HepG2 (cell line): ENCODE results near the gene DDOST. TPM values are rescaled to one million over a fixed set of nuclear protein-coding genes. Genes with fewer than 3 reads are reported as not detected.

Experiments
- ATAC-seq: fragments of 200-7000 bp; cut with Tn5 transposase; 3 replicates; pipeline ENCODE4 v1.9.1; 2020; ENCODE audit warnings: mild to moderate bottlenecking, moderate library complexity
- BruUV-seq: library from RNA; stranded (reverse); fragments of 400-500 nt; replicated peaks from 2 replicates; lab custom pipeline; 2021; lab: Mats Ljungman, UMichigan
- CTCF ChIA-PET: fragments of 300-600 bp; formaldehyde crosslinking; extraction: SDS; loops from one replicate; lab custom pipeline; 2021; ENCODE audit warnings: low total read pairs, inconsistent platforms, low intra/inter-chr PET ratio; lab: Yijun Ruan, JAX
- POLR2A ChIA-PET: fragments of 350-600 bp; sonication (Branson Sonifier 250); formaldehyde crosslinking; loops from one replicate; lab custom pipeline; 2020; ENCODE audit warnings: antibody characterized with exemption, inconsistent platforms; lab: Yijun Ruan, JAX
- DNase-seq: peaks from one replicate; pipeline ENCODE4 v3.0.0-alpha.2; 2015; ENCODE audit warnings: low spot score
- FAIRE-seq: peaks from 3 replicates; lab custom pipeline; 2011; peaks lifted over from hg19 to GRCh38; lab: Jason Lieb, UNC
- H2AFZ ChIP-seq: one replicate; pipeline ENCODE4 v1.6.1; 2011; ENCODE audit warnings: low read length, inconsistent platforms
- H3K27ac ChIP-seq: fragments of 300-600 bp; 3 replicates; pipeline ENCODE4 v1.8.0; 2011; ENCODE audit warnings: mixed run types, mild to moderate bottlenecking, mixed read lengths, low read length, inconsistent platforms; ENCODE audit not compliant: insufficient read depth; ENCODE audit errors: extremely low read length
- H3K27me3 ChIP-seq, 2 experiments: fragments of 200-600 bp in 1 of 2; 2 replicates in 1 of 2; 3 replicates in 1 of 2; pipeline versions ENCODE4 v1.6.0 to v1.8.0; 2011; ENCODE audit warnings: low read length in 2 of 2, mild to moderate bottlenecking in 2 of 2, moderate library complexity in 2 of 2, inconsistent platforms in 1 of 2; ENCODE audit not compliant: insufficient read depth in 2 of 2, control insufficient read depth in 1 of 2
- H3K36me3 ChIP-seq, 2 experiments: fragments of 200-600 bp in 1 of 2; replicated peaks in 1 of 2; 2 replicates in 1 of 2; 3 replicates in 1 of 2; pipeline versions ENCODE4 v1.5.1 to v1.8.0; 2011; ENCODE audit warnings: low read length in 2 of 2, inconsistent platforms in 1 of 2; ENCODE audit not compliant: insufficient read depth in 2 of 2, control insufficient read depth in 1 of 2
- H3K4me1 ChIP-seq: 2 replicates; pipeline ENCODE4 v1.5.1; 2012; ENCODE audit warnings: low read length, inconsistent platforms; ENCODE audit not compliant: insufficient read depth
- H3K4me2 ChIP-seq: 2 replicates; pipeline ENCODE4 v1.6.0; 2011; ENCODE audit warnings: low read depth, low read length, inconsistent platforms
- H3K4me3 ChIP-seq, 3 experiments: fragments of 200-600 bp in 1 of 3; sonication (generic), shearing (Covaris generic) in 1 of 3; replicated peaks in 1 of 3; 2 replicates each; pipeline ENCODE4 v1.5.1; 2011 to 2016; ENCODE audit warnings: low read length in 3 of 3, inconsistent platforms in 2 of 3, low read depth in 2 of 3, mild to moderate bottlenecking in 2 of 3, control low read depth in 1 of 3, mixed read lengths in 1 of 3; ENCODE audit not compliant: insufficient read depth in 1 of 3
- H3K79me2 ChIP-seq: one replicate; pipeline ENCODE4 v1.6.1; 2011; ENCODE audit warnings: low read length, inconsistent platforms; ENCODE audit not compliant: insufficient read depth
- H3K9ac ChIP-seq: 2 replicates; pipeline ENCODE4 v1.6.0; 2011; ENCODE audit warnings: mild to moderate bottlenecking, low read depth, low read length, inconsistent platforms; ENCODE audit not compliant: insufficient read depth
- H3K9me3 ChIP-seq: 2 replicates; pipeline ENCODE4 v1.5.1; 2012; ENCODE audit warnings: mild to moderate bottlenecking, low read length
- H4K20me1 ChIP-seq: 2 replicates; pipeline ENCODE4 v1.6.0; 2011; ENCODE audit warnings: inconsistent platforms, mild to moderate bottlenecking, low read length, moderate library complexity; ENCODE audit not compliant: insufficient read depth
- ATRX ChIP-seq: sonication (generic); formaldehyde crosslinking; IDR thresholded peaks from 2 replicates; pipeline ENCODE4 v1.4.0; 2020; ENCODE audit warnings: missing genetic modification reagents, borderline replicate concordance
- CENPBD1 ChIP-seq: sonication (generic); formaldehyde crosslinking; IDR thresholded peaks from 2 replicates; pipeline ENCODE4 v1.8.0; 2022; ENCODE audit warnings: missing genetic modification reagents, low read depth, mild to moderate bottlenecking, borderline replicate concordance
- FOSL1 ChIP-seq: sonication (generic); formaldehyde crosslinking; IDR thresholded peaks from 2 replicates; pipeline ENCODE4 v1.9.0; 2021; ENCODE audit warnings: missing genetic modification reagents, borderline replicate concordance
- IKZF5 ChIP-seq: IDR thresholded peaks from 2 replicates; pipeline ENCODE4 v1.6.1; 2018; ENCODE audit warnings: missing genetic modification reagents, mild to moderate bottlenecking, missing compliant biosample characterization
- LBX2 ChIP-seq: sonication (generic); formaldehyde crosslinking; IDR thresholded peaks from 2 replicates; pipeline ENCODE4 v1.5.0; 2020; ENCODE audit warnings: missing genetic modification reagents, mild to moderate bottlenecking, borderline replicate concordance
- MTF2 ChIP-seq: sonication (generic); formaldehyde crosslinking; IDR thresholded peaks from 2 replicates; pipeline ENCODE4 v1.5.0; 2020; ENCODE audit warnings: missing genetic modification reagents, borderline replicate concordance
- PHB2 ChIP-seq: fragments of 450-650 bp; IDR thresholded peaks from 2 replicates; pipeline ENCODE4 v1.6.1; 2018; ENCODE audit not compliant: partially characterized antibody
- RAD21 ChIP-seq: fragments of 450-650 bp; formaldehyde crosslinking; IDR thresholded peaks from 2 replicates; pipeline ENCODE4 v1.5.0; 2020; ENCODE audit warnings: mild to moderate bottlenecking
- TFDP1 ChIP-seq: IDR thresholded peaks from 2 replicates; pipeline ENCODE4 v1.6.1; 2016; ENCODE audit warnings: missing compliant biosample characterization, missing genetic modification reagents, borderline replicate concordance
- ZFX ChIP-seq: sonication (generic); formaldehyde crosslinking; IDR thresholded peaks from 2 replicates; pipeline ENCODE4 v1.4.0; 2020; ENCODE audit warnings: mild to moderate bottlenecking, low read depth, missing genetic modification reagents, moderate library complexity
- ZFYVE20 ChIP-seq: sonication (generic); formaldehyde crosslinking; IDR thresholded peaks from 2 replicates; pipeline ENCODE4 v1.8.0; 2023; ENCODE audit warnings: low read depth, mild to moderate bottlenecking, moderate library complexity, missing genetic modification reagents, borderline replicate concordance
- ZHX1 ChIP-seq: sonication (generic); formaldehyde crosslinking; IDR thresholded peaks from 2 replicates; pipeline ENCODE4 v1.8.1; 2022; ENCODE audit warnings: low read depth, mild to moderate bottlenecking, missing genetic modification reagents
- ZNF770 ChIP-seq: sonication (generic); formaldehyde crosslinking; IDR thresholded peaks from 2 replicates; pipeline ENCODE4 v1.5.0; 2020; ENCODE audit warnings: mild to moderate bottlenecking, missing genetic modification reagents
- ZSCAN21 ChIP-seq: sonication (generic); formaldehyde crosslinking; IDR thresholded peaks from 2 replicates; pipeline ENCODE4 v1.8.0; 2022; ENCODE audit warnings: mild to moderate bottlenecking, missing genetic modification reagents, moderate library complexity, borderline replicate concordance
- WGBS: methylation state at CpG from one replicate; pipeline ENCODE4 v1.1.6; 2017; ENCODE audit warnings: low lambda C conversion rate; 5-methylcytosine and 5-hydroxymethylcytosine counted together
- in situ Hi-C: cut with HindIII; loops from 2 replicates; pipeline ENCODE4 v1.10.0; 2017; ENCODE audit warnings: low pct_unique_long_range_greater_than_20kb; ENCODE audit not compliant: extremely low pct_ligation_motif_present
- intact Hi-C: fragments of 100-400 bp; cut with micrococcal nuclease; formaldehyde crosslinking; loops from one replicate; pipeline ENCODE4 v1.10.0; 2022; ENCODE audit not compliant: unreplicated experiment
- polyA plus RNA-seq, 8 experiments: library from polyadenylated mRNA; depleted of rRNA in 3 of 8; stranded (reverse) in 7 of 8; unstranded in 1 of 8; fragments of >200 nt; fragmentation: Illumina TruSeq in 4 of 8; extraction: Trizol in 4 of 8; gene quantifications; 2 replicates each; pipeline versions ENCODE4 v1.2.1 to v1.2.3, GENCODE V29; 2011 to 2016; ENCODE audit warnings: low read depth in 4 of 8, missing spikeins in 1 of 8, mixed read lengths in 1 of 8; ENCODE audit not compliant: insufficient read depth in 1 of 8
- total RNA-seq, 5 experiments: library from RNA; depleted of rRNA; stranded (reverse); fragments of >200 nt; fragmentation: Illumina TruSeq; extraction: Trizol; gene quantifications; 2 replicates each; pipeline ENCODE4 v1.2.3, GENCODE V29; 2016; ENCODE audit warnings: low read depth in 1 of 5

Gene DDOST
- total and polyA plus RNA-seq, 2 of the 13 experiments (the other 11 are each of a cell fraction or from before 2014, with no cell fraction given): 335 to 494 TPM

- TF ChIP-seq RAD21 (CRISPR knock-in tag) (no peak), LBX2 (CRISPR knock-in tag) (0 out of 2 replicates have a peak, but pooled peaks have one; percentile 40), PHB2 (no peak), ZFX (CRISPR knock-in tag) (peak; percentile 11; the same call in 1 of the 2 replicates), ZNF770 (peak; percentile 68; the same call in 1 of the 2 replicates)
Measured at GRCh38 chr1:20685099-20685662, 24.0 kb upstream of the DDOST start (continued).

GRCh38 chr1:20684651-20685050 is 23.5 kb upstream of the DDOST start:
- BruUV-seq: no TSS peak
- 52% methylated on average over 3 of the region's 14 CpGs for WGBS
- ATAC-seq (no peak), FAIRE-seq (no peak), DNase-seq (no peak)
- no peak overlapping the region for H2AFZ ChIP-seq
- H3K27me3 ChIP-seq: peaks cover 2 to 57% of the 10 kb centered on the region in 2 experiments; a peak in 4 of 5 replicates
- CTCF ChIA-PET: no interaction called here
- H3K4me3 ChIP-seq: no peak overlapping the region; a peak in 1 of 6 replicates
- H3K9me3 ChIP-seq: no peaks in the 10 kb centered on the region
- in situ Hi-C loops: no loop called here
- no peak overlapping the region for H3K9ac ChIP-seq
- POLR2A ChIA-PET: interaction anchor here (1.1 kb wide), 1 partner anchor 18 kb away, joined by 3 read pairs; no protein-coding TSS in a partner anchor
- intact Hi-C loops: no loop called here
- H3K4me1 ChIP-seq: peaks cover 46% of the 10 kb centered on the region
- peak overlapping the region; percentile 54; the same call in 1 of the 2 replicates for H3K4me2 ChIP-seq
- H3K36me3 ChIP-seq: no peaks in the 10 kb centered on the region
- no peaks in the 10 kb centered on the region for H4K20me1 ChIP-seq
- H3K79me2 ChIP-seq: no peaks in the 10 kb centered on the region
- no peak overlapping the region for H3K27ac ChIP-seq
- TF ChIP-seq ZFYVE20 (CRISPR knock-in tag) (no peak), IKZF5 (CRISPR knock-in tag) (no peak), ATRX (CRISPR knock-in tag) (no peak), FOSL1 (CRISPR knock-in tag) (no peak), TFDP1 (no peak), MTF2 (no peak), ZSCAN21 (CRISPR knock-in tag) (no peak), CENPBD1 (CRISPR knock-in tag) (no peak), ZHX1 (no peak)
